ENCODE results near the gene SMIM29. TPM values are rescaled to one million over a fixed set of nuclear protein-coding genes. Genes with fewer than 3 reads are reported as not detected.
A peak's percentile ranks its signal among the peaks of the same experiment; 100 is the strongest.

The SMIM29 gene
- total and polyA plus RNA-seq, 4 experiments from 2014 or later, result 29.7 to 66.5 (median 40.8) TPM

GRCh38 chr6:34237316-34237721 is 11.5 kb downstream of the SMIM29 start:
- intact Hi-C loops (cut with micrococcal nuclease), result loop anchor here (2.0 to 5.0 kb wide), 4 partner anchors 155 to 1265 kb away; partner anchors contain the start of genes ILRUN, NUDT3 and UQCC2
- H3K27ac Mint-ChIP-seq, result peak overlapping the region in 1 of 7 donors; percentile 100
- Histone ChIP-seq H3K27ac (ENCODE audit: low read depth, low read length) (peak overlapping the region; percentile 97), H3K9me3 (ENCODE audit: control insufficient read depth in 1 of 2, low read length in 2 of 2) (no peaks in the 10 kb centered on the region), H3K4me3 (ENCODE audit: low read length in 2 of 2) (peak overlapping the region in 1 of 2 donors; percentile 79), H3K36me3 (ENCODE audit: insufficient read depth, low read length) (peaks cover 17% of the 10 kb centered on the region), H3K4me1 (ENCODE audit: insufficient read depth, low read length) (peaks cover 37% of the 10 kb centered on the region), H3K27me3 (ENCODE audit: insufficient read depth, low read length) (no peaks in the 10 kb centered on the region)
- DNase-seq, result peak in 4 of 5 donors; percentile 29 to 36 (median 34)
- peak overlapping the region in 1 of 8 donors; percentile 90 for H3K4me3 Mint-ChIP-seq
- ChIA-PET CTCF (ENCODE audit: partially characterized antibody) (interaction anchor here (0.9 to 2.3 kb wide), 6 partner anchors 11 to 371 kb away, joined by 3 to 12 read pairs (median 4); partner anchors contain the start of gene SMIM29), POLR2A (ENCODE audit: partially characterized antibody) (interaction anchor here (0.6 to 2.2 kb wide), 24 partner anchors 7 to 1636 kb away, joined by 3 to 140 read pairs (median 4); partner anchors contain the start of genes NUDT3, RPS10, SMIM29 and SNRPC)
- H3K4me1 Mint-ChIP-seq, result peaks cover 15 to 58% (median 35%) of the 10 kb centered on the region in 4 donors
- peaks cover 9 to 26% of the 10 kb centered on the region in 2 donors for H3K36me3 Mint-ChIP-seq
- no peaks in the 10 kb centered on the region for H3K9me3 Mint-ChIP-seq
- no peaks in the 10 kb centered on the region for H3K27me3 Mint-ChIP-seq

- H3K4me3 ChIP-seq (ENCODE audit: low read length in 2 of 2), result peak within 1 kb of the TSS; percentile 57 to 79
- peak; percentile 83 to 92 (median 85) for DNase-seq
- H3K4me1 Mint-ChIP-seq, result peaks cover 15 to 51% (median 30%) of the 10 kb centered on the region in 4 donors
- peak within 1 kb of the TSS; percentile 91 to 99 (median 94) for H3K4me3 Mint-ChIP-seq
- CTCF ChIA-PET (ENCODE audit: partially characterized antibody), result interaction anchor here (0.9 to 2.3 kb wide), 6 partner anchors 12 to 372 kb away, joined by 3 to 12 read pairs (median 4); partner anchors contain the start of gene SMIM29
- peak within 1 kb of the TSS; percentile 97 for H3K27ac ChIP-seq (ENCODE audit: low read depth, low read length)
- H3K36me3 Mint-ChIP-seq, result peaks cover 5 to 20% of the 10 kb centered on the region in 2 donors
- peaks cover 31% of the 10 kb centered on the region for H3K4me1 ChIP-seq (ENCODE audit: insufficient read depth, low read length)
- H3K9me3 Mint-ChIP-seq, result no peaks in the 10 kb centered on the region
- no peaks in the 10 kb centered on the region for H3K27me3 ChIP-seq (ENCODE audit: insufficient read depth, low read length)
- POLR2A ChIA-PET (ENCODE audit: partially characterized antibody), result interaction anchor here (0.6 to 2.2 kb wide), 29 partner anchors 8 to 1636 kb away, joined by 3 to 140 read pairs (median 4); partner anchors contain the start of genes BLTP3A, HLA-DPB1, NUDT3 and RPS10
- intact Hi-C loops (cut with micrococcal nuclease), result loop anchor here (1.0 to 5.0 kb wide), 7 partner anchors 12 to 1264 kb away; partner anchors contain the start of genes ILRUN, NUDT3, SMIM29 and UQCC2
- H3K36me3 ChIP-seq (ENCODE audit: insufficient read depth, low read length), result peaks cover 11% of the 10 kb centered on the region
- no peaks in the 10 kb centered on the region for H3K27me3 Mint-ChIP-seq
- H3K27ac Mint-ChIP-seq, result peak within 1 kb of the TSS; percentile 97 to 100 (median 99)
- no peaks in the 10 kb centered on the region for H3K9me3 ChIP-seq (ENCODE audit: control insufficient read depth in 1 of 2, low read length in 2 of 2)
These were observed 12.1 kb downstream of the SMIM29 start, which contains the start of gene HMGA1 for GRCh38 chr6:34236443-34237315. HMGA1 (plus strand) TSS chr6:34236873; CDS start chr6:34240781, 3,908 bp downstream.

GRCh38 chr6:34236131-34236442 is 12.7 kb downstream of the SMIM29 start:
- H3K27ac Mint-ChIP-seq, result peak overlapping the region; percentile 97 to 100 (median 99)
- Histone ChIP-seq H3K27me3 (ENCODE audit: insufficient read depth, low read length) (no peaks in the 10 kb centered on the region), H3K9me3 (ENCODE audit: control insufficient read depth in 1 of 2, low read length in 2 of 2) (no peaks in the 10 kb centered on the region), H3K4me1 (ENCODE audit: insufficient read depth, low read length) (peaks cover 28% of the 10 kb centered on the region), H3K36me3 (ENCODE audit: insufficient read depth, low read length) (peaks cover 5% of the 10 kb centered on the region), H3K27ac (ENCODE audit: low read depth, low read length) (peak overlapping the region; percentile 97), H3K4me3 (ENCODE audit: low read length in 2 of 2) (peak overlapping the region; percentile 57 to 79)
- CTCF ChIA-PET (ENCODE audit: partially characterized antibody), result interaction anchor here (1.0 to 2.3 kb wide), 3 partner anchors 13 to 373 kb away, joined by 4 to 12 read pairs (median 6); partner anchors contain the start of gene SMIM29
- peak overlapping the region; percentile 91 to 99 (median 94) for H3K4me3 Mint-ChIP-seq
- DNase-seq, result peak; percentile 79 to 89 (median 81)
- intact Hi-C loops (cut with micrococcal nuclease), result loop anchor here (1.0 to 5.0 kb wide), 7 partner anchors 12 to 1264 kb away; partner anchors contain the start of genes ILRUN, NUDT3, SMIM29 and UQCC2
- no peaks in the 10 kb centered on the region for H3K9me3 Mint-ChIP-seq
- peaks cover 3 to 14% of the 10 kb centered on the region in 2 donors for H3K36me3 Mint-ChIP-seq
- no peaks in the 10 kb centered on the region for H3K27me3 Mint-ChIP-seq
- POLR2A ChIA-PET (ENCODE audit: partially characterized antibody), result interaction anchor here (0.8 to 2.2 kb wide), 19 partner anchors 9 to 1264 kb away, joined by 3 to 140 read pairs (median 5); partner anchors contain the start of genes BLTP3A, NUDT3, RPS10 and SMIM29
- peaks cover 14 to 45% (median 27%) of the 10 kb centered on the region in 4 donors for H3K4me1 Mint-ChIP-seq

GRCh38 chr6:34235307-34236130 is 13.3 kb downstream of the SMIM29 start:
- H3K27me3 ChIP-seq (ENCODE audit: insufficient read depth, low read length), result no peaks in the 10 kb centered on the region
- H3K4me1 ChIP-seq (ENCODE audit: insufficient read depth, low read length), result peaks cover 28% of the 10 kb centered on the region
- H3K4me3 Mint-ChIP-seq, result peak overlapping the region; percentile 91 to 99 (median 94)
- H3K4me3 ChIP-seq (ENCODE audit: low read length in 2 of 2), result peak overlapping the region; percentile 57 to 79
- H3K27ac Mint-ChIP-seq, result peak overlapping the region; percentile 97 to 100 (median 99)
- peak overlapping the region; percentile 97 for H3K27ac ChIP-seq (ENCODE audit: low read depth, low read length)
- DNase-seq, result peak; percentile 15 to 84 (median 22)
- no peaks in the 10 kb centered on the region for H3K9me3 Mint-ChIP-seq
- CTCF ChIA-PET (ENCODE audit: partially characterized antibody), result interaction anchor here (1.3 to 2.3 kb wide), 2 partner anchors 13 to 39 kb away, joined by 6 to 12 read pairs; partner anchors contain the start of gene SMIM29
- intact Hi-C loops (cut with micrococcal nuclease), result loop anchor here (1.0 to 5.0 kb wide), 8 partner anchors 8 to 1263 kb away; partner anchors contain the start of genes ILRUN, NUDT3, SMIM29 and UQCC2
- H3K36me3 ChIP-seq (ENCODE audit: insufficient read depth, low read length), result no peaks in the 10 kb centered on the region
- peaks cover 0 to 10% of the 10 kb centered on the region in 2 donors for H3K36me3 Mint-ChIP-seq
- no peaks in the 10 kb centered on the region for H3K27me3 Mint-ChIP-seq
- POLR2A ChIA-PET (ENCODE audit: partially characterized antibody), result interaction anchor here (0.9 to 2.2 kb wide), 18 partner anchors 9 to 1264 kb away, joined by 3 to 140 read pairs (median 6); partner anchors contain the start of genes BLTP3A, NUDT3, RPS10 and SMIM29
- peaks cover 13 to 42% (median 26%) of the 10 kb centered on the region in 4 donors for H3K4me1 Mint-ChIP-seq
- no peaks in the 10 kb centered on the region for H3K9me3 ChIP-seq (ENCODE audit: control insufficient read depth in 1 of 2, low read length in 2 of 2)

- peak overlapping the region; percentile 97 for H3K27ac ChIP-seq (ENCODE audit: low read depth, low read length)
- no peaks in the 10 kb centered on the region for H3K9me3 Mint-ChIP-seq
These were observed 14.0 kb downstream of the SMIM29 start for GRCh38 chr6:34234667-34235306.

More at GRCh38 chr6:34234667-34235306, 14.0 kb downstream of the SMIM29 start:
- ChIA-PET CTCF (ENCODE audit: partially characterized antibody) (no interaction called here), POLR2A (ENCODE audit: partially characterized antibody) (interaction anchor here (2.5 to 3.1 kb wide), 2 partner anchors 11 to 14 kb away, joined by 12 to 17 read pairs; partner anchors contain the start of gene SMIM29)
- Histone ChIP-seq H3K4me1 (ENCODE audit: insufficient read depth, low read length) (peaks cover 23% of the 10 kb centered on the region), H3K9me3 (ENCODE audit: control insufficient read depth in 1 of 2, low read length in 2 of 2) (no peaks in the 10 kb centered on the region), H3K4me3 (ENCODE audit: low read length in 2 of 2) (no peak overlapping the region), H3K36me3 (ENCODE audit: insufficient read depth, low read length) (no peaks in the 10 kb centered on the region), H3K27me3 (ENCODE audit: insufficient read depth, low read length) (no peaks in the 10 kb centered on the region)
- peaks cover 0 to 8% of the 10 kb centered on the region in 2 donors for H3K36me3 Mint-ChIP-seq
- H3K27me3 Mint-ChIP-seq, result no peaks in the 10 kb centered on the region
- H3K27ac Mint-ChIP-seq, result peak overlapping the region; percentile 32 to 96 (median 82)
- peak overlapping the region; percentile 56 to 86 (median 72) for H3K4me3 Mint-ChIP-seq
- intact Hi-C loops (cut with micrococcal nuclease), result loop anchor here (1.0 to 5.0 kb wide), 4 partner anchors 9 to 1262 kb away; partner anchors contain the start of genes ILRUN and UQCC2
- H3K4me1 Mint-ChIP-seq, result peaks cover 13 to 39% (median 23%) of the 10 kb centered on the region in 4 donors
- DNase-seq, result no peak

Data from CD4-positive, alpha-beta memory T cell (primary cell).